ENCODE results near the gene CRYBG2. TPM values are rescaled to one million over a fixed set of nuclear protein-coding genes. Genes with fewer than 3 reads are reported as not detected.
A peak's percentile ranks its signal among the peaks of the same experiment; 100 is the strongest.

CRYBG2 gene
- total RNA-seq (2013; cell fraction: nucleolus; rRNA removed): 0.21 TPM in 1 of 2 replicates, not detected in the other
- total RNA-seq (2014; rRNA removed) (0.06 TPM in 1 of 2 replicates, not detected in the other), total RNA-seq (2014; rRNA removed; fragmentation: Illumina TruSeq; extraction: Trizol) (not detected in 2 replicates), total RNA-seq (2021) (0.03 TPM in 1 of 2 replicates, not detected in the other), polyA plus RNA-seq (2011; rRNA removed) (0.16 and 0.30 TPM in 2 replicates), polyA plus RNA-seq (2014; fragmentation: Illumina TruSeq; extraction: Trizol) (not detected in 2 replicates), polyA plus RNA-seq (2014; fragmentation: Nextera tagmentation; extraction: Ambion mirVana) (not detected), polyA plus RNA-seq (2014; rRNA removed) (0.04 and 0.25 TPM in 2 replicates), polyA plus RNA-seq (2016; fragmentation: Nextera tagmentation; extraction: Ambion mirVana) (1 to 10 TPM in 1 of 2 experiments, under 1 TPM in 1; 0.50 to 1.2 TPM), polyA minus RNA-seq (2011; rRNA and poly(A)+ RNA removed) (not detected in 2 replicates), Bru-seq, nascent RNA (percentile 2 among the genes with signal in this experiment), BruChase-seq, experiment 1, labeled RNA remaining after a 6-hour chase (not detected), BruChase-seq, experiment 2, labeled RNA remaining after a 2-hour chase (percentile 5 among the genes with signal in this experiment)
- polyA plus RNA-seq (2011; ENCODE audit: low read depth): not detected
- 0.21 and 0.62 TPM in 2 replicates for polyA plus RNA-seq (2011; cell fraction: cytosol; rRNA removed)
- 0.20 and 0.48 TPM in 2 replicates for polyA plus RNA-seq (2011; cell fraction: nucleus; rRNA removed)
- polyA plus RNA-seq (2012): 0.09 TPM in 1 of 2 replicates, not detected in the other
- polyA minus RNA-seq (2011; cell fraction: cytosol; rRNA and poly(A)+ RNA removed): not detected in 2 replicates
- not detected in 2 replicates for polyA minus RNA-seq (2011; cell fraction: nucleus; rRNA and poly(A)+ RNA removed)
- long read RNA-seq, experiment 1: 0 reads
- long read RNA-seq, experiment 2: 0 reads

DNA sequence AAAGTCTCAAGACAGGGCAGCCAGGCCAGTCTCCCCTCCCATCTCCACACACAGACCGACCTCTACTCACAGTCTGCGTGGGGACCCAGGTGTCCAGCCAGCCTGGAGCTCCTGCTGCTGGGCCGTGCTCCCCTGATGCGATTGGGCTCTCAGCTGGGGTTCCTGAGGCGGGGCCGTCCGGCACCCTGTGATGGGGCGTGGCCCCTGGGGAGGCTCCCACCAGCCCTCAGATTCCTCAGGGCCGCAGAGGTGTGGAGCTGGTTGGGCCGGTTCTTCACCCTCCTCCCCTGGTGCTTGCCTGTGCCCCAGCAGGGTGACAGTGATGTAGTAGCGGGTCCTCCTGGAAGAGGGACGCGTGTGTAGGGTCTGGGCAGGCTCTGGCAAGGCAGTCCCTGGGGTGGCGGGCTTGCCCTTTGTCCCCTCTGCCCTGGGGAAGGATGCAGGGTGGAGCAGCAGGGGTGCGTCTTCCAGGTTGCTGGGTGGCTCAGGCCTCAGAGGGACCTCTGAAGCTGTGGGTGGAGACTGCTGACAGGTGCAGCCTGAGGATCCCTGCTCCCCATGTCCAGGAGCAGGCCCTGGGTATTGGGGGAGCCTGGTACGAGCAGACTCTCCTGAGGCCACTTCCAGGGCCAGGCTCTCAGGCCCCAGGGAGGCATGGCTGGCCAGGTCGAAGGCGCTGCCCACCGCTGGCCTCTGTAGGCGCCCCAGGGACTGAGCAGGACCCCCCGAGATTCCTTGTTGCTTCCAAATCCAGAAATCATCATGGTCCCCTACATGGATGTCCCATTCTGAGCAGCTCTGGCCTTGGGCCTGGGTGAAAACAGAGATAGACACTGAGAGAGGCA lies at the start of gene CRYBG2:
Gene CRYBG2, minus strand, starts transcription at position 155 of the 845 bp plus-strand sequence. CDS start 7,473 bp downstream, outside the sequence.
- SMC1A ChIA-PET (ENCODE audit: uncharacterized antibody, unreplicated experiment): interaction anchor here (1.6 kb wide), 1 partner anchor 69 kb away, joined by 3 read pairs; no protein-coding TSS in a partner anchor
- no peak within 1 kb of the TSS for H3K27ac ChIP-seq (ENCODE audit: control insufficient read depth, insufficient read depth)
- intact Hi-C loops (cut with micrococcal nuclease; ENCODE audit: unreplicated experiment) (no loop called here), in situ Hi-C loops (cut with MboI) (no loop called here)
- CTCF ChIA-PET: interaction anchor here (0.8 to 1.5 kb wide), 2 partner anchors 32 to 63 kb away, joined by 3 to 5 read pairs; no protein-coding TSS in a partner anchor
- H3K36me3 ChIP-seq (ENCODE audit: control insufficient read depth in 2 of 2, insufficient read depth in 2 of 2, low read length in 1 of 2): no peaks in the 10 kb centered on the region
- FAIRE-seq (no peak), ATAC-seq (no peak), DNase-seq (ENCODE audit: low read depth, low spot score) (no peak)
- H2AFZ ChIP-seq (ENCODE audit: control insufficient read depth, low read depth, low read length): no peak within 1 kb of the TSS
- POLR2A ChIA-PET: no interaction called here
- no peak within 1 kb of the TSS for H3K4me2 ChIP-seq (ENCODE audit: control insufficient read depth, insufficient read depth)
- H3K27me3 ChIP-seq (replicated peaks in 1 of 2; ENCODE audit: control insufficient read depth in 2 of 2, insufficient read depth in 2 of 2, low read length in 1 of 2): peaks cover 0 to 2% of the 10 kb centered on the region in 2 experiments; a peak in 3 of 4 replicates
- no peaks in the 10 kb centered on the region for H3K9me3 ChIP-seq (replicated peaks; ENCODE audit: control insufficient read depth, insufficient read depth, low read length)
- no peaks in the 10 kb centered on the region for H3K4me1 ChIP-seq (ENCODE audit: control insufficient read depth, insufficient read depth, low read length)
- RAD21 ChIA-PET (ENCODE audit: unreplicated experiment): no interaction called here
- no peaks in the 10 kb centered on the region for H4K20me1 ChIP-seq (ENCODE audit: control insufficient read depth, insufficient read depth)
- H3K9ac ChIP-seq (ENCODE audit: control insufficient read depth, insufficient read depth, low read length): no peak within 1 kb of the TSS
- no TSS peak for BruUV-seq (replicated peaks)
- no peak within 1 kb of the TSS for H3K4me3 ChIP-seq
- 22% methylated on average over 21 of the region's 21 CpGs for WGBS (ENCODE audit: insufficient coverage, insufficient replicate concordance, low lambda C conversion rate, missing lambda C conversion rate)
- TF ChIP-seq ATF7 (IDR thresholded peaks at IDR 0.05; ENCODE audit: low read depth) (no peak), SKIL (IDR thresholded peaks at IDR 0.05; ENCODE audit: low read depth, poor library complexity, severe bottlenecking) (no peak), ZZZ3 (IDR thresholded peaks at IDR 0.05; ENCODE audit: control insufficient read depth, insufficient read length, low read depth) (no peak), CEBPB (IDR thresholded peaks at IDR 0.05; ENCODE audit: borderline replicate concordance in 1 of 2, low read depth in 2 of 2, low read length in 2 of 2) (no peak), CHD1 (IDR thresholded peaks at IDR 0.05; ENCODE audit: low read depth, low read length) (no peak)
- TF ChIP-seq, protein P1, sequence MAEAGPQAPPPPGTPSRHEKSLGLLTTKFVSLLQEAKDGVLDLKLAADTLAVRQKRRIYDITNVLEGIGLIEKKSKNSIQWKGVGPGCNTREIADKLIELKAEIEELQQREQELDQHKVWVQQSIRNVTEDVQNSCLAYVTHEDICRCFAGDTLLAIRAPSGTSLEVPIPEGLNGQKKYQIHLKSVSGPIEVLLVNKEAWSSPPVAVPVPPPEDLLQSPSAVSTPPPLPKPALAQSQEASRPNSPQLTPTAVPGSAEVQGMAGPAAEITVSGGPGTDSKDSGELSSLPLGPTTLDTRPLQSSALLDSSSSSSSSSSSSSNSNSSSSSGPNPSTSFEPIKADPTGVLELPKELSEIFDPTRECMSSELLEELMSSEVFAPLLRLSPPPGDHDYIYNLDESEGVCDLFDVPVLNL (IDR thresholded peaks at IDR 0.05; ENCODE audit: low read depth, low read length): no peak
- no peaks in the 10 kb centered on the region for H3K79me2 ChIP-seq (ENCODE audit: control insufficient read depth, insufficient read depth, low read length)

Data from GM12878 (cell line).